Measurements from ENCODE around the gene SUGCT. TPM values are rescaled to one million over a fixed set of nuclear protein-coding genes. Genes with fewer than 3 reads are reported as not detected.

The SUGCT gene
- total RNA-seq, 4 donors from 2014 or later = 1.1 to 3.6 (median 2.6) TPM

DNA sequence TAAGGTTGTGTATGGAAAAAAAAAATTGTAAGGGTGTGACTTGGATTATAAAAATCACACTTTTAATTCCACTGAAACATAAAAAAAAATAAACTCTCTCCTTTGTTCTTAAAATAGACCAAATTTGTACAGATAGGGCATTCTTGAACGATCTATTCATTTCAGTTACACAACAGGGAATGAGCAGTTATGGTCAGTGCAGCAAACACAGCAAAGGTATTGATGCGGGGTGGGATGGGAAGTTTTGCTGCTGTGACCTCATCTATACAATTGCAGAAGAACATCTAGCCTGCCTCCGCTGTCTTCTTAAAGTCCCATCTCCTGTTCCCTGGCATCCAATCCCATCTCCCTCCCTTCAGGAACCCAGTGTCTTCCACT lies 580.2 kb downstream of the SUGCT start:
- DNase-seq (ENCODE audit: low spot score) (no peak), ATAC-seq (ENCODE audit: low FRiP score) (no peak)
- TF ChIP-seq, protein P1, sequence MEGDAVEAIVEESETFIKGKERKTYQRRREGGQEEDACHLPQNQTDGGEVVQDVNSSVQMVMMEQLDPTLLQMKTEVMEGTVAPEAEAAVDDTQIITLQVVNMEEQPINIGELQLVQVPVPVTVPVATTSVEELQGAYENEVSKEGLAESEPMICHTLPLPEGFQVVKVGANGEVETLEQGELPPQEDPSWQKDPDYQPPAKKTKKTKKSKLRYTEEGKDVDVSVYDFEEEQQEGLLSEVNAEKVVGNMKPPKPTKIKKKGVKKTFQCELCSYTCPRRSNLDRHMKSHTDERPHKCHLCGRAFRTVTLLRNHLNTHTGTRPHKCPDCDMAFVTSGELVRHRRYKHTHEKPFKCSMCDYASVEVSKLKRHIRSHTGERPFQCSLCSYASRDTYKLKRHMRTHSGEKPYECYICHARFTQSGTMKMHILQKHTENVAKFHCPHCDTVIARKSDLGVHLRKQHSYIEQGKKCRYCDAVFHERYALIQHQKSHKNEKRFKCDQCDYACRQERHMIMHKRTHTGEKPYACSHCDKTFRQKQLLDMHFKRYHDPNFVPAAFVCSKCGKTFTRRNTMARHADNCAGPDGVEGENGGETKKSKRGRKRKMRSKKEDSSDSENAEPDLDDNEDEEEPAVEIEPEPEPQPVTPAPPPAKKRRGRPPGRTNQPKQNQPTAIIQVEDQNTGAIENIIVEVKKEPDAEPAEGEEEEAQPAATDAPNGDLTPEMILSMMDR (IDR thresholded peaks at IDR 0.05) = no peak

DNA sequence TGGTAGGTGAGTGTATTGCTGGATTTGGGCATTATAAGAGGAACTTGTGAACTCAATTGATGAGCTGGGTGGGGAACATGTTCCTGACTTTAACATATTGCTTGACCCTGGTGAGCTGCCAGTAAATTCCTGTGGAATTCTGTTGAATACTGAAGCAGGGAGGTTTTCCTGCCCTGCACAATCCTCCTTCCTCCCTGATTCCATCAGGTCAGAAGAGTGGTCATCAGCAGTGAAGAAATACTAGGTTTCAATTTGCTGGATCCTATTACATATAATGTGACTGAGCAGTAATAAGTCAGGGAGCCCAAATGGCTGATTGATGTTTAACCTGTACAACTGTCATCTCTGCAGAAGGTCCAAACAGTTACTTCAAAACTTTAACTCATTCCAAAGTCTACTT lies 581.2 kb downstream of the SUGCT start:
- no peak for DNase-seq (ENCODE audit: low spot score)
- TF ChIP-seq, protein P1 (IDR thresholded peaks at IDR 0.05) = no peak
- ATAC-seq (ENCODE audit: low FRiP score) = no peak

DNA sequence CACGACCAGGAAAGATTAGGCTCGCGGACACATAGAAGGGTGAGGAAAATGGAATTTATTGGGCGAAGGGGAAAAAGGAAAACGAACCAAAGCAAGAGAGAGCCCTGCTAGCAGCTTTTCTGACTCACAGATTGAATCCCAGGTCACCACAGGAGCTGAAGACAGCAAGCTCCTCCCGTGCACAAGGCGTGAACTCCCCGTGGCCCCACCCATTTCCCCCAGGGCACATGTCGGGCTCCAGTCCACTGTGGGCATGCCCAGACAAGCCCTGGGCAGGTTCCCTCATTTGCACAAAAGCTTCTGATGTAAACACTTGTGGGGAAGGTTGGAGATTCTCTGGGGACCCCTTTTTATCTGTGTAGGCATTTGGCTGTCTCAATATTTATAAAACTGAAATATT lies 582.4 kb downstream of the SUGCT start:
- ATAC-seq (ENCODE audit: low FRiP score) (no peak), DNase-seq (ENCODE audit: low spot score) (no peak)
- TF ChIP-seq, protein P1 (IDR thresholded peaks at IDR 0.05) = no peak

DNA sequence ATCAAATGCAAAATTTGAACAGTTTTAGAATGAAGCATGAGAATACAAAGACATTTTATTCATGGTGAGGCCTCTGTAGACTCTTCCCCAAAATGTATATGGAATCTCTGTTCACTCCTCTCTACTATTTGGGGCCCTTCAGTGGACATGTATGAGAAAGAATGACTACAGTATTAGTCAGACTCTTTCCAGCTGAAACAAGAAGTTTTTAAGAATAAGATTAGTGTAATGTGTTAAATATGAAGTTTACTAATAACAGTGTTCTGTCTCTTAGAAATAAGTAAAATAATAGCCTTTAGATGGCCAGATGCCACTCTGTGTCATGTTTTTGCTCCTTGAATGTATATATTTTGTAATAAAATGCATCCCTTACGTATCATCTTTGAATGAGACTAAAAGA lies 585.6 kb downstream of the SUGCT start:
- DNase-seq (ENCODE audit: low spot score) = no peak
- TF ChIP-seq, protein P1 (IDR thresholded peaks at IDR 0.05) = no peak
- ATAC-seq (ENCODE audit: low FRiP score) = no peak

DNA sequence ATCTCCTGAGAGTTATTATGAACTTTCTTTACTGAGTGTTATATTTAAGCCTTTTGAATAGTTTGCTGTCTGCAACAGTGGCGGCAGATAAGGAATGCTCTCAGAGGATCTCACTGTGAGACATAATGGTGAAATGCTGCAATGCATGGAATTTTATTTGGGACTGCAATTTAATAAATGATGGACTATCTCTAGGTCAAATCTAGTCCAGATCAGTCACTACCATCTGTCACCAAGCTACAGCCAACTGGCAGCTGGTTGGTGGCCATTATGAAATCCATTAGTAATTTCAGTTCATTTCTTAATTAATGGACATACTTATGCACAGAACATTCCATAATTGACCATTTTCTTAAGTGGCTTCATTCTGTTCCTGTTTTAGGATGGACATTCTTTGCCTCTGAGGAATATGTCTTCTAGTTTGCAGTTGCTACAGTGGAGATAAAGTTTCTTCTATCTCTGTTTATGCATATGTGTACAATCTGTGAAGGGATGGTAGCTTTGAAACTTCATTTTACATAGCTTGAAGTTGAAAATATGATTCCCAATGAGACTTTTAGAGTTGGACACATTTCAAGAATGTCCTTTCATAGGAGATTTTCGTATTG lies 586.6 kb downstream of the SUGCT start:
- ATAC-seq (ENCODE audit: low FRiP score) (no peak), DNase-seq (ENCODE audit: low spot score) (no peak)
- TF ChIP-seq, protein P1 (IDR thresholded peaks at IDR 0.05) = no peak

DNA sequence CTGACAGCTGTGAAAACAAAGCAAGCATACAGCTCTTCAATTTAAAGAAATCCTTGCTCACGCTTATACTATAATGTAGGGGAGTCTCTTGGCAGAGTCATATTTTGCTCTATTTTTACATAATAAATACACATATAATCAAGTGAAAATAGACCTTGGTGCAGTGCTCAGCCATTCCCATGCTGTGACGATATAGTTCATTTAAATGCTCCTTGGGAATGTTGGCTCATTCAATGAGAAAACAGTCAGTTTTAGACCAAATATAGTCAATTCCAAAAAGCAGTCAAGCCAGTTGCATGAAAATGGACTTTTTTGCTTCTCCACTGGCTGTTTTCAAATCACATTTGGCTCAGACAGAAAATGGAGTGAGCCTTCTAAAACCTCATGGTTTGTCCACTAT lies 587.4 kb downstream of the SUGCT start:
- TF ChIP-seq, protein P1 (IDR thresholded peaks at IDR 0.05) = no peak
- no peak for ATAC-seq (ENCODE audit: low FRiP score)
- DNase-seq (ENCODE audit: low spot score) = no peak

DNA sequence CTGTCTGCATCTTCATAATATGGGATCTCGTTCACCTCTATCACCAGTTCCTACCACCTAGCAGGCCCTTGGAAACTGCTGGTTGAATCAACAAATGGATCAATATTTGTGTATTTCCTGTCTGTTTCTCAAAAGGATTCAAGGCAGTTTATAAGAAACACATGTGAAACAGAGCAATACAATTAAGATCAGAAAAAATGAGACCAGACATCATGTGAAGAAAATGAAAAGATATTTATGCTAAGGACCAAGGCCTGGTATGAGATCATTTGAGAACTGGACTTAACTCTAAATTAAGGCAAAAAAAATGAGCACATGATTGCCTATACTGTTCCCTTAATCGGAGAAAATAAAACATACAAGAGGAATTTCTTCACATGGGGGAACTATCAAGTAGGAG lies 589.0 kb downstream of the SUGCT start:
- DNase-seq (ENCODE audit: low spot score) (no peak), ATAC-seq (ENCODE audit: low FRiP score) (no peak)
- TF ChIP-seq, protein P1 (IDR thresholded peaks at IDR 0.05) = no peak
